H1 (cell line): ENCODE results near the gene SLC16A9. TPM values are rescaled to one million over a fixed set of nuclear protein-coding genes. Genes with fewer than 3 reads are reported as not detected.

Experiments used
- GABPA ChIP-seq: IDR thresholded peaks from 2 replicates; pipeline ENCODE4 v1.6.1; 2011; ENCODE audit warnings: mild to moderate bottlenecking, low read length, moderate library complexity, borderline replicate concordance; ENCODE audit not compliant: insufficient read depth
- POLR2AphosphoS5 ChIP-seq: IDR thresholded peaks from 2 replicates; pipeline ENCODE4 v1.6.1; 2011; ENCODE audit warnings: low read depth, low read length
- RAD21 ChIP-seq, 2 experiments: IDR thresholded peaks in 1 of 2; conservative IDR thresholded peaks in 1 of 2; 2 replicates each; pipeline ENCODE4 v1.6.1; 2011; ENCODE audit warnings: low read depth in 2 of 2, low read length in 2 of 2, improper control_type of control experiment in 1 of 2, inconsistent platforms in 1 of 2, mild to moderate bottlenecking in 1 of 2, moderate library complexity in 1 of 2
- SRF ChIP-seq: IDR thresholded peaks from 2 replicates; pipeline ENCODE4 v1.6.1; 2011; ENCODE audit warnings: mild to moderate bottlenecking, low read depth, low read length, moderate library complexity
- TAF1 ChIP-seq: IDR thresholded peaks from 2 replicates; pipeline ENCODE4 v1.6.1; 2011; ENCODE audit warnings: mild to moderate bottlenecking, low read depth, low read length
- polyA plus RNA-seq, 7 experiments: library from polyadenylated mRNA; depleted of rRNA in 3 of 7; stranded (reverse) in 5 of 7; unstranded in 2 of 7; fragments of >200 nt in 5 of 7; fragments of 200-250 nt in 2 of 7; gene quantifications; 1 replicate in 5 of 7; 2 replicates in 1 of 7; 4 replicates in 1 of 7; pipeline versions ENCODE4 v1.2.1 to v1.2.3, GENCODE V29; 2011 to 2013; ENCODE audit warnings: missing spikeins in 2 of 7, mixed read lengths in 2 of 7
- total RNA-seq: library from RNA; stranded (reverse); fragmentation: NEBNext Ultra II Directional; extraction: Animal tissue kit (Norgen Biotek cat#: 25700); gene quantifications from 2 replicates; pipeline ENCODE4 v1.2.1, GENCODE V29; 2021

SLC16A9 gene
- total and polyA plus RNA-seq, 2 of the 8 experiments (the other 6 are each of a cell fraction or from before 2014, with no cell fraction given): 11.2 to 20.5 TPM

GRCh38 chr10:59682986-59683937, 26.4 kb downstream of the SLC16A9 start (continued):
- TF ChIP-seq GABPA (no peak), SRF (no peak), TAF1 (no peak), POLR2AphosphoS5 (no peak), RAD21 (IDR thresholded peaks at IDR 0.05 in 1 of 2, conservative IDR thresholded peaks at IDR 0.05 in 1 of 2; ENCODE audit: low read depth in 2 of 2, low read length in 2 of 2) (no peak)
